GM12801 (cell line): Measurements from ENCODE around the gene KAT7.

Source experiments
- CTCF ChIP-seq: IDR thresholded peaks from one replicate; pipeline ENCODE4 v1.5.1; 2011; ENCODE audit warnings: control low read depth; ENCODE audit not compliant: insufficient read length; ENCODE audit errors: extremely low read depth

KAT7 gene

DNA sequence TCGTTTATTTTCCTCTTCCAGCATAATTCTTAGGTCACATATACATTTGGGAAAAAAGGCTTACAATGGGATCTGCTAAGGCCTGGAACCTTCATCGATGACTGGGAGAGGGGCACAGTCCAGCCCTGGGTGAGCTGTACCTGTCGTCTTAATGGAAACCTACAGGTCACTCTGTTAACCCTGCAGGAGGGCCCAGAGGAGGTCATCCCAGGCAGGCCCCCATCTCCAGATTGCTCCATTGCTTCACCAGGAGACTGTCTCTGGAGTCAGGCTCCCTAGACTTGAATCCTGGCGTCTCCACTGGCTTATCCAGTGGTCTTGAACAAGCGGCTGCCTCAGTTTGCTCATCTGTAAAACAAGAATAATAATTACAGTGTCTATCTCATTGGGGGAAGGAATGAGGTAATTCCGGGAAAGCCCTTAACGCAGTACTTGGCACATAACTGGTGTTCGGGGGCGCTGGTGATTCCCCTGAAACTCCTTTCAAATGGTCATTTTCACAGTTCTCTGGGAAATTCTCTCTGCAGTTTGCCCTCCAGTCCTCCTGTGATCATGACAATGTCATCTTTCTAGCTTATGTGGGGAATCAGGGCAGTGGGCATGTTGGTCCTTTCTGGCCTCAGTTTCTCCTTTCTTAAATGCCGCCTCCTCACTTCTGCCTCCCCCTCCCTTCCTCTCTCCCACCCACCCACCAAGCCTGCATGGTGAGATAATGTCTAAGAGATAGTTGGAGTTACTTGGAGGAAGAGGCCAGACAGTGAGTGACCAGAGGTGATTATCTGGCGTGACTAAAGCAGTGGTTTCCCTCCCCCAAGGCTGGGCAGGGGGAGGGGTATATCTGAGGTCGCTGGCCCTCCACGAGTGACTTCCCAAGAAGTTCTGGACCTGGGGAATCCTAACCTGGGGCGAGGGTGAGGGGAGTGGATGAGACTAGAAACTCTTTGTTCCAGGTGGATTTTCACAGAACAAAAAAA lies 90.7 kb downstream of the KAT7 start:
- TF ChIP-seq CTCF = no peak

DNA sequence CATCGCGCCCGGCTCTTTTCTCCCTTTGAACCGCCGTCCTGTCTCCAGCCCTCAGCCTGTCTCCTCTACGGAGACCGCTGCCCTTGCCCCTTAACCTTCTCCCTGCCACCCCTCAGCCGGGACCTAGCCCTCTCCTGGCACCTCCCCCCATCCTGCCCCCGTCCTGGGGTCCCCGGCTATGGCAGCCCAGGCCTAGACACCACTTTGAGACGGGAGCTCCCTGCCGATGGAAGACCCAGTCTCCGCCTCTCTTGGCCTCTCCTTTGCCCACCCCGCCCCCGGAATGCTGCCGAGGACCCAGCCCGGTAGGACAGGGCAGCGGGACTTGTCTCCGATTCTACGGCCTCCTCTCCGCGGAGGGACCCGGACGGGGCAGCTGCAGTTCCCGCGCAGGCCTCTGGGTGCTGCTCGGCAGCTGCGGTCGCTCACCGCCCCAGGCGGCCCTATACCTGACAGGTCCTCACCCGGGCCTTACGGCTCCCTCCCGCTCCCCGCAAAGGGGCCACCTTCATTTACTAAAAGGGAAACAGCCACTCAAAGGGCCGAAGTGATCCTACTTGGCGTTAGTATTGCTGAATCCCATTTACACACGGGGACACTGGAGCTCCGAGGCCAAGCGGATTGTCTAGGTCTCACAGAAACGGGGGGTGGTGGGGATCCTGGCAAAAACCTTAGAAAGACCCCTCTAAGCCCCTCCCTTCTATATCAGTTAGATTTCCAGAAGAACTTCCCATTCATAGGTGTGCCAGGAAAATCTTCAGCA lies 92.0 kb downstream of the KAT7 start:
- TF ChIP-seq CTCF = no peak

GRCh38 chr17:49881054-49881402 lies 92.5 kb downstream of the KAT7 start:
- TF ChIP-seq CTCF = no peak

DNA sequence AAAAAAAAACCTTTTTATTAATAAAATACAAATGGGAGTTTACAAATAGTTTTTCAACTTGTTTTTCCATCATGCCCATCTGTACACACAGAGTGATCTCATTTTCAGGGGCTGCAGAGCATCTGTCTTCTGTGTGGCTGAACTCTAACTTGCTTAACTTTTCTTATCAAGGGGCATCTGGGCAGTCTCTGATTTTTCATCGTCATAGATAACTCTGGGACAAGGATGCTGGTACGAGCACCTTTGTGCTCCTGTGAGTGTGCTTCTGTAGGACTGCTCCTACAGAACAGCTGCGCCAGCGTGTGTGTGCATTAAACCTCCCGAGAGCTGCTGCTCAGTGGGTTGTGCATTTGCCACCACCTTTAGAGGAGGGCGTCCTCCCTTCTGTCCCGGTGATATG lies 94.0 kb downstream of the KAT7 start:
- no peak for TF ChIP-seq CTCF
